Fibroblast of mammary gland (primary cell): ENCODE measurements around the gene CACNB2.
A peak's percentile ranks its signal among the peaks of the same experiment; 100 is the strongest.
"Not testable (repeated sequence)": the region's sequence is repeated elsewhere in the genome, so short reads cannot be mapped to it uniquely, and the experiment has no call there.

Experiments
- DNase-seq: peaks from one replicate; pipeline ENCODE4 v3.0.0-alpha.2; 2010; ENCODE audit warnings: low read depth
- H3K4me3 ChIP-seq: 2 replicates; pipeline ENCODE4 v1.5.1; 2011; ENCODE audit warnings: low read depth, mild to moderate bottlenecking, low read length, moderate library complexity; ENCODE audit not compliant: control insufficient read depth
- CTCF ChIP-seq: conservative IDR thresholded peaks from 2 replicates; pipeline ENCODE4 v1.5.1; 2011; ENCODE audit warnings: low read depth, low read length, inconsistent platforms; ENCODE audit not compliant: control insufficient read depth, insufficient read depth

Gene CACNB2

GRCh38 chr10:18203471-18203870, 63.2 kb downstream of the CACNB2 start:
- TF ChIP-seq CTCF: no peak
- no peak overlapping the region for H3K4me3 ChIP-seq
- no peak for DNase-seq

GRCh38 chr10:18204039-18204835, 64.0 kb downstream of the CACNB2 start:
- DNase-seq: no peak
- H3K4me3 ChIP-seq: no peak overlapping the region
- no peak for TF ChIP-seq CTCF

- DNase-seq: peak; percentile 10
- no peak for TF ChIP-seq CTCF
- no peak overlapping the region for H3K4me3 ChIP-seq
These were observed 65.0 kb downstream of the CACNB2 start for GRCh38 chr10:18205098-18205834.

GRCh38 chr10:18208186-18208585, 68.0 kb downstream of the CACNB2 start:
- H3K4me3 ChIP-seq, DNase-seq: not testable (repeated sequence)

DNA sequence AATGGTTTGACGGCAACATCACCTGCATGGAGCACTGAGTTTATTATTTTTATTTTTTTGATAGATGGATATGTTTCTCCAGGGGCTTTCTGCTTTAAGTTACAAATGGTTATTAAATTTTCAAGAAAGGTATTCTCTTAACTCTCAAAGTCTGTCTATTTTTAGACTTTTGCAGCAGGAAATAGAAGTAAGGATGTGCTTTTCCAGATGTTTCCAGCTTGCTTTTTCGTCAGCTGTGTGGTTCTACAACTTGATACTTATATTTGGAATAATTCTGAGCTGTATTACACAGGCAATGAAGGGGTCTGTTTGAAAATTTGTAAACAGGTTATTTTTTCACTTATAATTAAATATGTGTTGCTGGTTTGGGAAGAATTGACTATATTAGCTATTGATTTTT, 69.0 kb downstream of the CACNB2 start:
- no peak for DNase-seq
- no peak for TF ChIP-seq CTCF
- H3K4me3 ChIP-seq: no peak overlapping the region

DNA sequence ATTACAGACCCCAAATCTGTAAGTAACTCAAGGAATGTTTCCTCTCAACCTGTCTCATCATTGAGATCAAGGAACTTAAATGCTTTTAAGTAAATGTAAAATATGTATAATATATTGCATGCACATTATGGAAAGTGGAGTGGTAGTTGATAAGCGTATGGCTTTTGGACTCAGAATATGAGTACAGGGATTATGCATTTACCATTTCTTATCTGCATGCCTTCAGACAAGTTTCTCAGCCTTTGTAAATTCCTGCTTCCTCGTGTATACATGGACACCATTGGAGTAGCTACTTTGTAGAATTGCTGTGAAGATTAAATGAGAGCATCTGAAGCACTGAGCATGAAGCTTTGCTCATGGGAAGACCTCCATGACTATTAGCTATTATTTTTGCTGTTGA, 70.5 kb downstream of the CACNB2 start:
- H3K4me3 ChIP-seq: no peak overlapping the region
- DNase-seq: no peak
- no peak for TF ChIP-seq CTCF

GRCh38 chr10:18211862-18212261, 71.6 kb downstream of the CACNB2 start:
- no peak for DNase-seq
- TF ChIP-seq CTCF: no peak
- H3K4me3 ChIP-seq: no peak overlapping the region
